Measurements from ENCODE around the gene NELL1.

The NELL1 gene

GRCh38 chr11:21121991-21122390, 452.6 kb downstream of the NELL1 start:
- no peak overlapping the region for H3K27ac ChIP-seq (ENCODE audit: poor library complexity, severe bottlenecking)
- no peak for DNase-seq (ENCODE audit: low spot score)
- TF ChIP-seq CTCF (IDR thresholded peaks at IDR 0.05; ENCODE audit: poor library complexity, severe bottlenecking): no peak
- H3K4me3 ChIP-seq (ENCODE audit: severe bottlenecking): no peak overlapping the region
- no peak for ATAC-seq (ENCODE audit: low read depth)
- no peaks in the 10 kb centered on the region for H3K9me3 ChIP-seq (ENCODE audit: severe bottlenecking)
- H3K36me3 ChIP-seq (ENCODE audit: low read depth): no peaks in the 10 kb centered on the region
- H3K27me3 ChIP-seq (ENCODE audit: insufficient read depth, poor library complexity, severe bottlenecking): no peaks in the 10 kb centered on the region
- no peaks in the 10 kb centered on the region for H3K4me1 ChIP-seq (ENCODE audit: insufficient read depth, poor library complexity, severe bottlenecking)

DNA sequence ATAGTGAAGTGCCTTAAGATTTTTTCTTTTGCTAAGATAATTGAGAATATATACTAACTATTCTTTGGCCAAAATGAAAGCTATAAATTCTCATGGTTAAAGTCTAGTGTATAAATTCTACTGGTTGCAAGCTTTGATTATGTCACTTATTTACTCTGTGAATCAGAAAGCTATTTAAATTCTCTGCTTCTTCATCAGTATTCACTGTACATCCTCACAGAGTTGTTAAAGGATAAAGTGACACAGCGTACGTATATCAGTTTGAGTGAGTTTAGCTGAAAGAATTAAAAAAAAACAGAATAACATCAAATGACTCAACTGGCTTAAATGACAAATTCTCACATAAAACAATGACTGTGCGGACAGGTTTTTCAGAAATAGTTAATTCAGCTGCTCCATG, 453.1 kb downstream of the NELL1 start:
- no peak overlapping the region for H3K27ac ChIP-seq (ENCODE audit: poor library complexity, severe bottlenecking)
- TF ChIP-seq CTCF (IDR thresholded peaks at IDR 0.05; ENCODE audit: poor library complexity, severe bottlenecking): no peak
- no peaks in the 10 kb centered on the region for H3K9me3 ChIP-seq (ENCODE audit: severe bottlenecking)
- no peaks in the 10 kb centered on the region for H3K36me3 ChIP-seq (ENCODE audit: low read depth)
- no peak for ATAC-seq (ENCODE audit: low read depth)
- no peak overlapping the region for H3K4me3 ChIP-seq (ENCODE audit: severe bottlenecking)
- H3K27me3 ChIP-seq (ENCODE audit: insufficient read depth, poor library complexity, severe bottlenecking): no peaks in the 10 kb centered on the region
- no peaks in the 10 kb centered on the region for H3K4me1 ChIP-seq (ENCODE audit: insufficient read depth, poor library complexity, severe bottlenecking)
- DNase-seq (ENCODE audit: low spot score): no peak

GRCh38 chr11:21132146-21132720, 462.8 kb downstream of the NELL1 start:
- Histone ChIP-seq H3K9me3 (ENCODE audit: severe bottlenecking) (no peaks in the 10 kb centered on the region), H3K27ac (ENCODE audit: poor library complexity, severe bottlenecking) (no peak overlapping the region), H3K4me3 (ENCODE audit: severe bottlenecking) (no peak overlapping the region), H3K4me1 (ENCODE audit: insufficient read depth, poor library complexity, severe bottlenecking) (no peaks in the 10 kb centered on the region), H3K27me3 (ENCODE audit: insufficient read depth, poor library complexity, severe bottlenecking) (no peaks in the 10 kb centered on the region), H3K36me3 (ENCODE audit: low read depth) (no peaks in the 10 kb centered on the region)
- DNase-seq (ENCODE audit: low spot score): no peak
- ATAC-seq (ENCODE audit: low read depth): no peak
- no peak for TF ChIP-seq CTCF (IDR thresholded peaks at IDR 0.05; ENCODE audit: poor library complexity, severe bottlenecking)

DNA sequence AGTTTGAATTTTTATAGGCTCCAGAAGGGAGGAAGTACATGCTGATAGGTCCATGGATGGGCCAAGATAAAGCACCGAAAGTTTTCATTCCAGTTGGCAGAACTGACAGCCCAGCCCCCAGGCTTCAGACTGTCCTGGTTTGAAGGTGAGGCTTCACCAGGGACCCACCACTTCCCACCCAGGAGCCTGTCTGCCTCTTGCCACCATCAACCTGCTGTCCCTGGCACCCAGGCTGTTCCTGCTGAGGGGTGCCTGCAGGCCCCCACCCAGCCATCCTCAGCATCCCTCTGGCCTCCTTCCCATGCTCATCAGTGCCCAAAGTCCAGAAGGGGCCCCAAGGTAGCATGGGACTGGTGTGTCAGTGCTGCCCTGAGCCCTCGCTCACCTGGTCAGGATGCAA, 463.9 kb downstream of the NELL1 start:
- no peak for TF ChIP-seq CTCF (IDR thresholded peaks at IDR 0.05; ENCODE audit: poor library complexity, severe bottlenecking)
- Histone ChIP-seq H3K27ac (ENCODE audit: poor library complexity, severe bottlenecking) (no peak overlapping the region), H3K9me3 (ENCODE audit: severe bottlenecking) (no peaks in the 10 kb centered on the region), H3K4me1 (ENCODE audit: insufficient read depth, poor library complexity, severe bottlenecking) (no peaks in the 10 kb centered on the region), H3K4me3 (ENCODE audit: severe bottlenecking) (no peak overlapping the region), H3K27me3 (ENCODE audit: insufficient read depth, poor library complexity, severe bottlenecking) (no peaks in the 10 kb centered on the region), H3K36me3 (ENCODE audit: low read depth) (no peaks in the 10 kb centered on the region)
- DNase-seq (ENCODE audit: low spot score) (no peak), ATAC-seq (ENCODE audit: low read depth) (no peak)

- no peak overlapping the region for H3K27ac ChIP-seq (ENCODE audit: poor library complexity, severe bottlenecking)
- H3K9me3 ChIP-seq (ENCODE audit: severe bottlenecking): no peaks in the 10 kb centered on the region
- no peaks in the 10 kb centered on the region for H3K36me3 ChIP-seq (ENCODE audit: low read depth)
- no peak for TF ChIP-seq CTCF (IDR thresholded peaks at IDR 0.05; ENCODE audit: poor library complexity, severe bottlenecking)
- no peaks in the 10 kb centered on the region for H3K4me1 ChIP-seq (ENCODE audit: insufficient read depth, poor library complexity, severe bottlenecking)
- H3K27me3 ChIP-seq (ENCODE audit: insufficient read depth, poor library complexity, severe bottlenecking): no peaks in the 10 kb centered on the region
- DNase-seq (ENCODE audit: low spot score) (no peak), ATAC-seq (ENCODE audit: low read depth) (no peak)
- no peak overlapping the region for H3K4me3 ChIP-seq (ENCODE audit: severe bottlenecking)
Observed at GRCh38 chr11:21133722-21134121, 464.3 kb downstream of the NELL1 start.

Data from RWPE2 (cell line).